NB4 (cell line): Measurements from ENCODE around the gene SH3GLB1.

Source experiments
- POLR2A ChIP-seq: IDR thresholded peaks from 2 replicates; pipeline ENCODE4 v1.6.1; 2011; ENCODE audit warnings: mild to moderate bottlenecking; ENCODE audit not compliant: insufficient read length; ENCODE audit errors: extremely low read depth
- TF ChIP-seq, protein P1 (sequence below): IDR thresholded peaks from one replicate; pipeline ENCODE4 v1.5.1; 2012; ENCODE audit warnings: low read depth, low read length

GRCh38 chr1:86760199-86760598 lies 55.8 kb downstream of the SH3GLB1 start:
- no peak for TF ChIP-seq POLR2A
- TF ChIP-seq, protein P1, sequence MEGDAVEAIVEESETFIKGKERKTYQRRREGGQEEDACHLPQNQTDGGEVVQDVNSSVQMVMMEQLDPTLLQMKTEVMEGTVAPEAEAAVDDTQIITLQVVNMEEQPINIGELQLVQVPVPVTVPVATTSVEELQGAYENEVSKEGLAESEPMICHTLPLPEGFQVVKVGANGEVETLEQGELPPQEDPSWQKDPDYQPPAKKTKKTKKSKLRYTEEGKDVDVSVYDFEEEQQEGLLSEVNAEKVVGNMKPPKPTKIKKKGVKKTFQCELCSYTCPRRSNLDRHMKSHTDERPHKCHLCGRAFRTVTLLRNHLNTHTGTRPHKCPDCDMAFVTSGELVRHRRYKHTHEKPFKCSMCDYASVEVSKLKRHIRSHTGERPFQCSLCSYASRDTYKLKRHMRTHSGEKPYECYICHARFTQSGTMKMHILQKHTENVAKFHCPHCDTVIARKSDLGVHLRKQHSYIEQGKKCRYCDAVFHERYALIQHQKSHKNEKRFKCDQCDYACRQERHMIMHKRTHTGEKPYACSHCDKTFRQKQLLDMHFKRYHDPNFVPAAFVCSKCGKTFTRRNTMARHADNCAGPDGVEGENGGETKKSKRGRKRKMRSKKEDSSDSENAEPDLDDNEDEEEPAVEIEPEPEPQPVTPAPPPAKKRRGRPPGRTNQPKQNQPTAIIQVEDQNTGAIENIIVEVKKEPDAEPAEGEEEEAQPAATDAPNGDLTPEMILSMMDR, result no peak
